ENCODE results near the gene TIMP4. TPM values are rescaled to one million over a fixed set of nuclear protein-coding genes. Genes with fewer than 3 reads are reported as not detected.

Gene TIMP4
- total and polyA plus RNA-seq, 2 of the 4 experiments (the other 2 are of a cell fraction) = 0.39 to 0.54 TPM

GRCh38 chr3:12190221-12190807 is 31.6 kb upstream of the TIMP4 start:
- Histone ChIP-seq H3K79me1 (ENCODE audit: low read depth in 1 of 2, low read length in 2 of 2) (no peaks in the 10 kb centered on the region), H3K4ac (ENCODE audit: low read depth, low read length) (peak overlapping the region; percentile 71), H2BK20ac (ENCODE audit: low read depth, low read length) (peak overlapping the region; percentile 86), H3K36me3 (ENCODE audit: control insufficient read depth, insufficient read depth, low read length) (no peaks in the 10 kb centered on the region), H4K91ac (ENCODE audit: insufficient read depth, low read depth, low read length) (peak overlapping the region; percentile 73), H3K4me1 (ENCODE audit: control insufficient read depth, insufficient read depth, low read length) (peaks cover 34% of the 10 kb centered on the region), H3K27me3 (ENCODE audit: control insufficient read depth, insufficient read depth, low read length) (no peaks in the 10 kb centered on the region), H2BK120ac (ENCODE audit: low read depth, low read length) (peak overlapping the region; percentile 97), H4K5ac (ENCODE audit: low read depth, low read length) (no peak overlapping the region), H3K9me3 (ENCODE audit: control insufficient read depth, insufficient read depth, low read length) (no peaks in the 10 kb centered on the region), H3K9ac (ENCODE audit: low read depth, low read length) (no peak overlapping the region), H2AK9ac (replicated peaks; ENCODE audit: low read depth, low read length, poor library complexity) (peak overlapping the region; percentile 28), H3K4me2 (ENCODE audit: low read depth, low read length) (no peak overlapping the region), H2AK5ac (ENCODE audit: low read depth, low read length) (peak overlapping the region; percentile 92), H4K8ac (ENCODE audit: low read depth in 2 of 2, low read length in 2 of 2) (peak overlapping the region in 1 of 2 experiments; percentile 42; a peak in 1 of 4 replicates), H3K18ac (ENCODE audit: low read depth, low read length) (no peak overlapping the region), H3K9me1 (ENCODE audit: insufficient read depth, low read length) (peaks cover 18% of the 10 kb centered on the region), H3K4me3 (ENCODE audit: insufficient read depth, low read depth, low read length) (no peak overlapping the region), H3K23ac (ENCODE audit: low read depth, low read length) (no peak overlapping the region), H4K20me1 (ENCODE audit: insufficient read depth, low read length) (no peaks in the 10 kb centered on the region), H2BK5ac (ENCODE audit: low read depth, low read length, poor library complexity, severe bottlenecking) (peak overlapping the region; percentile 14), H3K14ac (replicated peaks; ENCODE audit: low read depth, low read length) (peak overlapping the region; percentile 27; the same call in 1 of the 2 replicates), H3K56ac (ENCODE audit: extremely low read depth, insufficient read depth, low read length) (no peak overlapping the region), H2AFZ (replicated peaks; ENCODE audit: low read length, poor library complexity) (peak overlapping the region; percentile 9), H3K27ac (ENCODE audit: insufficient read depth, low read length) (no peak overlapping the region), H2BK15ac (ENCODE audit: low read depth, low read length) (peak overlapping the region; percentile 99)
- CTCF ChIA-PET = interaction anchor here (0.6 kb wide), 1 partner anchor 388 kb away, joined by 3 read pairs; no protein-coding TSS in a partner anchor
- in situ Hi-C loops (cut with MboI; ENCODE audit: low sequenced_read_pairs) (no loop called here), dilution Hi-C loops (cut with HindIII; ENCODE audit: low sequenced_read_pairs, unreplicated experiment) (no loop called here), intact Hi-C loops (cut with micrococcal nuclease) (loop anchor here (5.0 kb wide), 3 partner anchors 97 to 367 kb away; partner anchors contain the start of genes MKRN2 and PPARG)
- WGBS, 2 experiments (ENCODE audit: extremely low coverage in 2 of 2, insufficient read length in 1 of 2) = 85% methylated on average over 3 of the region's 9 CpGs; no CpG with 5 or more reads in 1 of the 2 experiments
- BruUV-seq (replicated peaks) = no TSS peak
- POLR2A ChIA-PET (ENCODE audit: unreplicated experiment) = interaction anchor here (0.5 kb wide), 1 partner anchor 11 kb away, joined by 3 read pairs; no protein-coding TSS in a partner anchor
- ATAC-seq (ENCODE audit: low read depth) (no peak), DNase-seq (no peak)
- TF ChIP-seq POLR2A (IDR thresholded peaks at IDR 0.05; ENCODE audit: low read depth, low read length) = no peak
- no peak for TF ChIP-seq MAZ (IDR thresholded peaks at IDR 0.05; ENCODE audit: borderline replicate concordance, low read depth, low read length)
- no peak for TF ChIP-seq USF2 (IDR thresholded peaks at IDR 0.05; ENCODE audit: low read depth, low read length)
- no peak for TF ChIP-seq FOS (IDR thresholded peaks at IDR 0.05; ENCODE audit: low read depth, low read length)
- TF ChIP-seq ELK1 (IDR thresholded peaks at IDR 0.05; ENCODE audit: borderline replicate concordance, low read depth, low read length) = no peak
- TF ChIP-seq RCOR1 (IDR thresholded peaks at IDR 0.05; ENCODE audit: insufficient replicate concordance, low read length) = no peak
- TF ChIP-seq MAFK (IDR thresholded peaks at IDR 0.05; ENCODE audit: low read depth, low read length) = no peak
- no peak for TF ChIP-seq MXI1 (IDR thresholded peaks at IDR 0.05; ENCODE audit: borderline replicate concordance, low read depth, low read length)
- no peak for TF ChIP-seq RFX5 (IDR thresholded peaks at IDR 0.05; ENCODE audit: low read depth, low read length)
- TF ChIP-seq CEBPB (IDR thresholded peaks at IDR 0.05; ENCODE audit: low read depth, low read length) = no peak
- no peak for TF ChIP-seq RAD21 (IDR thresholded peaks at IDR 0.05; ENCODE audit: low read length)
- no peak for TF ChIP-seq CHD1 (IDR thresholded peaks at IDR 0.05; ENCODE audit: low read depth, low read length)
- no peak for TF ChIP-seq SMC3 (IDR thresholded peaks at IDR 0.05; ENCODE audit: low read depth, low read length)
- no peak for TF ChIP-seq NFE2L2 (IDR thresholded peaks at IDR 0.05; ENCODE audit: low read depth, low read length)
- no peak for TF ChIP-seq CTCF (conservative IDR thresholded peaks at IDR 0.05; ENCODE audit: low read depth, low read length)
